Smooth muscle cell (in vitro differentiated cells): ENCODE data around the gene ARIH2. TPM values are rescaled to one million over a fixed set of nuclear protein-coding genes. Genes with fewer than 3 reads are reported as not detected.

ENCODE experiments used
- DNase-seq: peaks from one replicate; lab custom pipeline; 2025; ENCODE audit not compliant: unreplicated experiment; lab: John Stamatoyannopoulos, UW
- H2AFZ ChIP-seq: fragments of 200-600 bp; sonication (generic); 2 replicates; pipeline ENCODE4 v1.6.0; 2016; ENCODE audit warnings: antibody characterized with exemption, low read depth, mild to moderate bottlenecking
- H3F3A ChIP-seq: fragments of 200-600 bp; sonication (generic); 2 replicates; pipeline ENCODE4 v1.6.0; 2017; ENCODE audit warnings: antibody characterized with exemption, low read depth
- H3K27ac ChIP-seq: fragments of 200-600 bp; sonication (generic); 2 replicates; pipeline ENCODE4 v1.5.1; 2016; ENCODE audit warnings: low read depth, mild to moderate bottlenecking
- H3K27me3 ChIP-seq: fragments of 200-600 bp; sonication (generic); 2 replicates; pipeline ENCODE4 v1.6.1; 2016; ENCODE audit warnings: low read depth, mild to moderate bottlenecking
- H3K36me3 ChIP-seq: fragments of 200-600 bp; sonication (generic); 2 replicates; pipeline ENCODE4 v1.5.1; 2016; ENCODE audit warnings: low read depth
- H3K4me1 ChIP-seq: fragments of 200-600 bp; sonication (generic); 2 replicates; pipeline ENCODE4 v1.5.1; 2016; ENCODE audit warnings: low read depth
- H3K4me2 ChIP-seq: fragments of 200-600 bp; sonication (generic); 2 replicates; pipeline ENCODE4 v1.6.0; 2016; ENCODE audit warnings: mild to moderate bottlenecking
- H3K4me3 ChIP-seq: fragments of 200-600 bp; sonication (generic); 2 replicates; pipeline ENCODE4 v1.5.1; 2016; ENCODE audit warnings: mild to moderate bottlenecking
- H3K79me2 ChIP-seq: fragments of 200-600 bp; sonication (generic); 2 replicates; pipeline ENCODE4 v1.6.0; 2016; ENCODE audit warnings: low read depth, mild to moderate bottlenecking
- H3K9ac ChIP-seq: fragments of 200-600 bp; sonication (generic); 2 replicates; pipeline ENCODE4 v1.6.0; 2016; ENCODE audit warnings: low read depth
- H3K9me3 ChIP-seq: fragments of 200-600 bp; sonication (generic); replicated peaks from 2 replicates; pipeline ENCODE4 v1.5.1; 2016; ENCODE audit warnings: low read depth
- H4K20me1 ChIP-seq: fragments of 200-600 bp; sonication (generic); 2 replicates; pipeline ENCODE4 v1.6.0; 2016; ENCODE audit warnings: low read depth
- WGBS: methylation state at CpG from one replicate; pipeline ENCODE4 v1.1.7; 2016; ENCODE audit warnings: low lambda C conversion rate; 5-methylcytosine and 5-hydroxymethylcytosine counted together
- polyA plus RNA-seq: library from polyadenylated mRNA; unstranded; fragments of >200 nt; fragmentation: Nextera tagmentation; extraction: Ambion mirVana; gene quantifications from 2 replicates; pipeline ENCODE4 v1.2.1, GENCODE V29; 2016
- total RNA-seq: library from RNA; depleted of rRNA; stranded (reverse); fragments of >200 nt; gene quantifications from 2 replicates; pipeline ENCODE4 v1.2.3, GENCODE V29; 2014
- TF ChIP-seq, protein P1 (sequence below): fragments of 200-600 bp; sonication (generic); IDR thresholded peaks from 2 replicates; pipeline ENCODE4 v1.5.1; 2017; ENCODE audit warnings: borderline replicate concordance, mild to moderate bottlenecking, antibody characterized with exemption; ENCODE audit not compliant: insufficient read depth, poor library complexity, severe bottlenecking

Gene ARIH2
- total and polyA plus RNA-seq, 2 experiments from 2014 or later = 39.7 to 43.6 TPM

DNA sequence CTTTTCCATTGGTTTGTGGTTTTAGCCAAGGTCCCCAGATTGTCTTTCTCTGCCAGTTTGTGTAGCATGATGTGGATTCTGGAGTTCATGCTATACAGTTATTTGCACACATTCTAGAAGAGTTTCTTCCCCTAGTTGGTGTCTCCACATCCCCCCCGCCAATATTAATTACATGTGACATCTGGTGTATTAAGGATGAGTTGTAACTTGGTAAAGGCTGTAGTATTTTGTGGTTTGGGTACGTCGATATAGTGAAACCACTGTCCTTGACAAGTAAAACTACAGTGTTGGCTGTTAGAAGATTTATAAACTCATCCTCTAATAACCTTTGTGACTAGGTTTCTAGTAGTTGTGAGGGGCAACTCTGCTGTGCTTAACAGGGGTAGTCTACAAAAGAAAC, 47.7 kb downstream of the ARIH2 start:
- DNase-seq = no peak
- Histone ChIP-seq H3K27ac (peak overlapping the region; percentile 44), H2AFZ (no peak overlapping the region), H3K9ac (no peak overlapping the region), H3K9me3 (no peaks in the 10 kb centered on the region), H3K4me1 (no peaks in the 10 kb centered on the region), H3K36me3 (peaks cover 10% of the 10 kb centered on the region), H3F3A (no peaks in the 10 kb centered on the region), H4K20me1 (peaks cover 32% of the 10 kb centered on the region), H3K27me3 (no peaks in the 10 kb centered on the region), H3K79me2 (peaks cover 6% of the 10 kb centered on the region), H3K4me3 (no peak overlapping the region), H3K4me2 (no peak overlapping the region)
- 69% methylated on average over 3 of the region's 3 CpGs for WGBS
- TF ChIP-seq, protein P1, sequence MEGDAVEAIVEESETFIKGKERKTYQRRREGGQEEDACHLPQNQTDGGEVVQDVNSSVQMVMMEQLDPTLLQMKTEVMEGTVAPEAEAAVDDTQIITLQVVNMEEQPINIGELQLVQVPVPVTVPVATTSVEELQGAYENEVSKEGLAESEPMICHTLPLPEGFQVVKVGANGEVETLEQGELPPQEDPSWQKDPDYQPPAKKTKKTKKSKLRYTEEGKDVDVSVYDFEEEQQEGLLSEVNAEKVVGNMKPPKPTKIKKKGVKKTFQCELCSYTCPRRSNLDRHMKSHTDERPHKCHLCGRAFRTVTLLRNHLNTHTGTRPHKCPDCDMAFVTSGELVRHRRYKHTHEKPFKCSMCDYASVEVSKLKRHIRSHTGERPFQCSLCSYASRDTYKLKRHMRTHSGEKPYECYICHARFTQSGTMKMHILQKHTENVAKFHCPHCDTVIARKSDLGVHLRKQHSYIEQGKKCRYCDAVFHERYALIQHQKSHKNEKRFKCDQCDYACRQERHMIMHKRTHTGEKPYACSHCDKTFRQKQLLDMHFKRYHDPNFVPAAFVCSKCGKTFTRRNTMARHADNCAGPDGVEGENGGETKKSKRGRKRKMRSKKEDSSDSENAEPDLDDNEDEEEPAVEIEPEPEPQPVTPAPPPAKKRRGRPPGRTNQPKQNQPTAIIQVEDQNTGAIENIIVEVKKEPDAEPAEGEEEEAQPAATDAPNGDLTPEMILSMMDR = no peak

DNA sequence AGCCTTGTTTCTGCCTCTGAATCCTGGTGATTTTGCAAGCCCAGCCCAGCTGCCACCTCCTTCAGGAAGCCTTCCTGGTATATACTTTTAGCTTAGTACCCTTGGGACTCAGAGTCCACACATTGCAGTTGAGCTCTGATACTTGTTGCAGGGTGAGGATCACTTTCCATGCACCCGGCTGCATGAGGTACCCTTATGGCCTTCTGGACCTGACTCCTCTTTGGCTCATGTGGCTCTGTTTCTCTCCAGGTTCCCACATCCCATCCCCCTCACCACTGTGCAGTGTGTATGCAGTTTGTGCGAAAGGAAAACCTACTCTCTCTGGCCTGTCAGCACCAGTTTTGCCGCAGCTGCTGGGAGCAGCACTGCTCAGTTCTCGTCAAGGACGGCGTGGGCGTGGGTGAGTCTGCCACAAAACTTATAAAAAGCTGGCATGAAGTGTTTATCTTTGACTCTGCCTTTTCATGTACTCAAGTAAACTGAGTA, 48.3 kb downstream of the ARIH2 start:
- peaks cover under 1% of the 10 kb centered on the region for H3K79me2 ChIP-seq
- TF ChIP-seq, protein P1 = no peak
- WGBS = 60% methylated on average over 7 of the region's 7 CpGs
- H3K4me3 ChIP-seq = no peak overlapping the region
- DNase-seq = no peak
- no peaks in the 10 kb centered on the region for H3K27me3 ChIP-seq
- H2AFZ ChIP-seq = no peak overlapping the region
- H3K36me3 ChIP-seq = peaks cover 10% of the 10 kb centered on the region
- no peaks in the 10 kb centered on the region for H3K9me3 ChIP-seq
- H3K9ac ChIP-seq = no peak overlapping the region
- H4K20me1 ChIP-seq = peaks cover 30% of the 10 kb centered on the region
- peak overlapping the region; percentile 44 for H3K27ac ChIP-seq
- H3F3A ChIP-seq = no peaks in the 10 kb centered on the region
- H3K4me2 ChIP-seq = peak overlapping the region; percentile 22
- no peaks in the 10 kb centered on the region for H3K4me1 ChIP-seq

- Histone ChIP-seq H3K27me3 (no peaks in the 10 kb centered on the region), H3K4me3 (no peak overlapping the region), H2AFZ (no peak overlapping the region), H3K4me1 (no peaks in the 10 kb centered on the region), H3K79me2 (no peaks in the 10 kb centered on the region), H3K4me2 (no peak overlapping the region), H3K27ac (no peak overlapping the region), H3K9me3 (no peaks in the 10 kb centered on the region), H3K36me3 (peaks cover 16% of the 10 kb centered on the region), H3F3A (no peaks in the 10 kb centered on the region), H4K20me1 (peaks cover 17% of the 10 kb centered on the region), H3K9ac (no peak overlapping the region)
- DNase-seq = no peak
- TF ChIP-seq, protein P1 = no peak
- 97% methylated on average over 6 of the region's 6 CpGs for WGBS
Measured at GRCh38 chr3:48970586-48970985, 51.9 kb downstream of the ARIH2 start.
